HepG2 (cell line): ENCODE results near the gene ITGB2. TPM values are rescaled to one million over a fixed set of nuclear protein-coding genes. Genes with fewer than 3 reads are reported as not detected.

Source experiments
- E2F2 ChIP-seq: sonication (generic); formaldehyde crosslinking; IDR thresholded peaks from 2 replicates; pipeline ENCODE4 v1.4.0; 2020; ENCODE audit warnings: missing genetic modification reagents, borderline replicate concordance
- GABPB1 ChIP-seq: IDR thresholded peaks from 2 replicates; pipeline ENCODE4 v1.6.1; 2016; ENCODE audit warnings: mild to moderate bottlenecking, missing genetic modification reagents, moderate library complexity, missing compliant biosample characterization
- HIVEP1 ChIP-seq: sonication (generic); formaldehyde crosslinking; IDR thresholded peaks from 2 replicates; pipeline ENCODE4 v1.4.0; 2020; ENCODE audit warnings: mild to moderate bottlenecking, missing genetic modification reagents
- HOXA5 ChIP-seq: sonication (generic); formaldehyde crosslinking; IDR thresholded peaks from 2 replicates; pipeline ENCODE4 v1.4.0; 2020; ENCODE audit warnings: missing genetic modification reagents
- MLXIP ChIP-seq: sonication (generic); formaldehyde crosslinking; IDR thresholded peaks from 2 replicates; pipeline ENCODE4 v1.9.0; 2021; ENCODE audit warnings: missing genetic modification reagents, borderline replicate concordance
- NCOA1 ChIP-seq: sonication (generic); formaldehyde crosslinking; IDR thresholded peaks from 2 replicates; pipeline ENCODE4 v1.9.0; 2021; ENCODE audit warnings: missing genetic modification reagents
- POLR2A ChIP-seq, 2 experiments: IDR thresholded peaks; 2 replicates each; pipeline ENCODE4 v1.6.1; 2011; ENCODE audit warnings: low read depth in 2 of 2, low read length in 2 of 2, mild to moderate bottlenecking in 1 of 2, moderate library complexity in 1 of 2; ENCODE audit not compliant: insufficient read depth in 1 of 2
- SCMH1 ChIP-seq: sonication (generic); formaldehyde crosslinking; IDR thresholded peaks from 2 replicates; pipeline ENCODE4 v1.9.0; 2021; ENCODE audit warnings: missing genetic modification reagents, mild to moderate bottlenecking, borderline replicate concordance
- TFDP2 ChIP-seq: sonication (generic); formaldehyde crosslinking; IDR thresholded peaks from 2 replicates; pipeline ENCODE4 v1.4.0; 2020; ENCODE audit warnings: missing genetic modification reagents
- TIGD3 ChIP-seq: sonication (generic); formaldehyde crosslinking; IDR thresholded peaks from 2 replicates; pipeline ENCODE4 v1.5.1; 2020; ENCODE audit warnings: mild to moderate bottlenecking, missing genetic modification reagents, borderline replicate concordance
- TSC22D2 ChIP-seq: sonication (generic); formaldehyde crosslinking; IDR thresholded peaks from 2 replicates; pipeline ENCODE4 v1.5.1; 2020; ENCODE audit warnings: missing genetic modification reagents, mild to moderate bottlenecking, borderline replicate concordance
- ZBTB4 ChIP-seq: sonication (generic); formaldehyde crosslinking; IDR thresholded peaks from 2 replicates; pipeline ENCODE4 v1.4.0; 2020; ENCODE audit warnings: missing genetic modification reagents, mild to moderate bottlenecking, borderline replicate concordance
- ZFP37 ChIP-seq: sonication (generic); formaldehyde crosslinking; IDR thresholded peaks from 2 replicates; pipeline ENCODE4 v1.4.0; 2020; ENCODE audit warnings: missing genetic modification reagents, borderline replicate concordance
- ZNF660 ChIP-seq: sonication (generic); formaldehyde crosslinking; IDR thresholded peaks from 2 replicates; pipeline ENCODE4 v1.5.1; 2020; ENCODE audit warnings: mild to moderate bottlenecking, low read depth, missing genetic modification reagents, borderline replicate concordance
- ZNF678 ChIP-seq: sonication (generic); formaldehyde crosslinking; IDR thresholded peaks from 2 replicates; pipeline ENCODE4 v1.4.0; 2020; ENCODE audit warnings: mild to moderate bottlenecking, missing genetic modification reagents
- ZNF713 ChIP-seq: sonication (generic); formaldehyde crosslinking; IDR thresholded peaks from 2 replicates; pipeline ENCODE4 v1.4.0; 2020; ENCODE audit warnings: mild to moderate bottlenecking, missing genetic modification reagents
- ZNF737 ChIP-seq: sonication (generic); formaldehyde crosslinking; IDR thresholded peaks from 2 replicates; pipeline ENCODE4 v1.5.0; 2020; ENCODE audit warnings: missing genetic modification reagents, mild to moderate bottlenecking, borderline replicate concordance
- ZNF782 ChIP-seq: sonication (generic); formaldehyde crosslinking; IDR thresholded peaks from 2 replicates; pipeline ENCODE4 v1.4.0; 2020; ENCODE audit warnings: missing genetic modification reagents, mild to moderate bottlenecking, borderline replicate concordance
- ZSCAN30 ChIP-seq: sonication (generic); formaldehyde crosslinking; IDR thresholded peaks from 2 replicates; pipeline ENCODE4 v1.5.0; 2020; ENCODE audit warnings: mild to moderate bottlenecking, missing genetic modification reagents
- polyA plus RNA-seq, 8 experiments: library from polyadenylated mRNA; depleted of rRNA in 3 of 8; stranded (reverse) in 7 of 8; unstranded in 1 of 8; fragments of >200 nt; fragmentation: Illumina TruSeq in 4 of 8; extraction: Trizol in 4 of 8; gene quantifications; 2 replicates each; pipeline versions ENCODE4 v1.2.1 to v1.2.3, GENCODE V29; 2011 to 2016; ENCODE audit warnings: low read depth in 4 of 8, missing spikeins in 1 of 8, mixed read lengths in 1 of 8; ENCODE audit not compliant: insufficient read depth in 1 of 8
- total RNA-seq, 5 experiments: library from RNA; depleted of rRNA; stranded (reverse); fragments of >200 nt; fragmentation: Illumina TruSeq; extraction: Trizol; gene quantifications; 2 replicates each; pipeline ENCODE4 v1.2.3, GENCODE V29; 2016; ENCODE audit warnings: low read depth in 1 of 5

The ITGB2 gene
- total and polyA plus RNA-seq, 2 of the 13 experiments (the other 11 are each of a cell fraction or from before 2014, with no cell fraction given) = 4.2 to 18.0 TPM

- TF ChIP-seq TFDP2 (CRISPR knock-in tag) (peak; percentile 76), ZNF660 (CRISPR knock-in tag) (no peak), SCMH1 (CRISPR knock-in tag) (no peak), ZNF782 (CRISPR knock-in tag) (no peak; the same call in 1 of the 2 replicates), ZNF678 (CRISPR knock-in tag) (0 out of 2 replicates have a peak, but pooled peaks have one; percentile 73), ZSCAN30 (CRISPR knock-in tag) (no peak), ZNF713 (0 out of 2 replicates have a peak, but pooled peaks have one; percentile 31), ZFP37 (CRISPR knock-in tag) (0 out of 2 replicates have a peak, but pooled peaks have one; percentile 22), TIGD3 (CRISPR knock-in tag) (0 out of 2 replicates have a peak, but pooled peaks have one; percentile 47), HIVEP1 (CRISPR knock-in tag) (peak; percentile 59; the same call in 1 of the 2 replicates), TSC22D2 (CRISPR knock-in tag) (0 out of 2 replicates have a peak, but pooled peaks have one; percentile 58), POLR2A (IDR thresholded peaks at IDR 0.05; ENCODE audit: insufficient read depth in 1 of 2, low read depth in 2 of 2, low read length in 2 of 2) (peak; percentile 56 to 84), GABPB1 (CRISPR knock-in tag) (peak; percentile 99), MLXIP (CRISPR knock-in tag) (no peak), E2F2 (CRISPR knock-in tag) (no peak; the same call in 1 of the 2 replicates), NCOA1 (CRISPR knock-in tag) (peak; percentile 45; the same call in 1 of the 2 replicates), ZNF737 (CRISPR knock-in tag) (0 out of 2 replicates have a peak, but pooled peaks have one; percentile 68), HOXA5 (peak; percentile 30; the same call in 1 of the 2 replicates), ZBTB4 (CRISPR knock-in tag) (no peak)
Measured at GRCh38 chr21:44939532-44940115, 18.9 kb upstream of the ITGB2 start, which contains the start of gene SLX9 (continued).
